ENCODE data around the gene SPACA4. TPM values are rescaled to one million over a fixed set of nuclear protein-coding genes. Genes with fewer than 3 reads are reported as not detected.

The SPACA4 gene
- total and polyA plus RNA-seq, 9 of the 15 experiments (the other 6 are each of a cell fraction or from before 2014, with no cell fraction given), result not detected

GRCh38 chr19:48634424-48635262 lies 28.1 kb downstream of the SPACA4 start (continued):
- TF ChIP-seq SAFB2 (IDR thresholded peaks at IDR 0.05; ENCODE audit: borderline replicate concordance, low read depth, low read length, severe bottlenecking) (no peak), NFATC3 (IDR thresholded peaks at IDR 0.05) (no peak), DDX20 (tag; IDR thresholded peaks at IDR 0.05; ENCODE audit: low read depth) (no peak), TAF9B (IDR thresholded peaks at IDR 0.05; ENCODE audit: partially characterized antibody) (no peak), KAT2B (IDR thresholded peaks at IDR 0.05; ENCODE audit: low read depth, low read length) (no peak), MTF1 (CRISPR knock-in tag; IDR thresholded peaks at IDR 0.05; ENCODE audit: borderline replicate concordance) (no peak), DNMT1 (IDR thresholded peaks at IDR 0.05) (no peak), BACH1 (tag; IDR thresholded peaks at IDR 0.05) (no peak), RB1 (IDR thresholded peaks at IDR 0.05; ENCODE audit: low read depth) (peak; percentile 66; the same call in 1 of the 2 replicates), ZNF133 (CRISPR knock-in tag; IDR thresholded peaks at IDR 0.05) (no peak), MAX (CRISPR knock-in tag; IDR thresholded peaks at IDR 0.05) (peak; percentile 80; the same call in 1 of the 2 replicates), ZNF212 (CRISPR knock-in tag; IDR thresholded peaks at IDR 0.05) (no peak), ZNF639 (CRISPR knock-in tag; conservative IDR thresholded peaks at IDR 0.05 in 1 of 2, IDR thresholded peaks at IDR 0.05 in 1 of 2) (no peak; a peak in 1 of 4 replicates), ZNF197 (CRISPR knock-in tag; IDR thresholded peaks at IDR 0.05; ENCODE audit: low read depth) (no peak), ZNF224 (CRISPR knock-in tag; IDR thresholded peaks at IDR 0.05) (no peak), MBD2 (IDR thresholded peaks at IDR 0.05; ENCODE audit: borderline replicate concordance, low read depth) (no peak), ZC3H11A (IDR thresholded peaks at IDR 0.05; ENCODE audit: low read depth, low read length) (no peak), HMGXB4 (CRISPR knock-in tag; IDR thresholded peaks at IDR 0.05) (no peak), AFF4 (CRISPR knock-in tag; IDR thresholded peaks at IDR 0.05) (peak; percentile 6; the same call in 1 of the 2 replicates), ZNF764 (CRISPR knock-in tag; IDR thresholded peaks at IDR 0.05; ENCODE audit: low read depth) (no peak), ZNF282 (CRISPR knock-in tag; IDR thresholded peaks at IDR 0.05) (no peak), ZC3H8 (IDR thresholded peaks at IDR 0.05) (no peak)
